ENCODE results near the gene ADRB2.
A peak's percentile ranks its signal among the peaks of the same experiment; 100 is the strongest.

ADRB2 gene

DNA sequence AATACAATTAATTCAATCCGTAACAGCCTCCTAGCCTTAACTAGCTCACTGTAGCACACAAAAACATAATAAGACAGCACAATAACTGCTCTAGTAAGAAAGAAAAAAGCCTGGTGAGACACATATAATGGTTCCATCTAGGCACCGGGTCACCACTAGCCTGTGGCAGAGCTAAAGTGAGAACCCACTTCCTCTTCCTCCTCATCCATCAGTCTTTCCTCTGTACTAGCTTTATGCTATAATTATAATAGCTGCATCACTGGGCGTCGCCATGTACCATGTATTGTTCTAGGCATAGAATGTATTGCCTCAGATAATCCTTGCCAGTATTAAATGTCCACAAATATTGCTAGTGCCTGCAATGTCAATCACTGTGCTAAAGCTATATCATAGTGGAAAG is 23.1 kb downstream of the ADRB2 start:
- H3K4me3 Mint-ChIP-seq: no peak overlapping the region
- no peaks in the 10 kb centered on the region for H3K27me3 Mint-ChIP-seq
- H3K9me3 Mint-ChIP-seq: peaks cover 6% of the 10 kb centered on the region
- peaks cover 57% of the 10 kb centered on the region for H3K4me1 Mint-ChIP-seq (ENCODE audit: low read depth)
- peak overlapping the region; percentile 10 for H3K27ac Mint-ChIP-seq
- peaks cover 6% of the 10 kb centered on the region for H3K36me3 Mint-ChIP-seq (ENCODE audit: low read depth)

DNA sequence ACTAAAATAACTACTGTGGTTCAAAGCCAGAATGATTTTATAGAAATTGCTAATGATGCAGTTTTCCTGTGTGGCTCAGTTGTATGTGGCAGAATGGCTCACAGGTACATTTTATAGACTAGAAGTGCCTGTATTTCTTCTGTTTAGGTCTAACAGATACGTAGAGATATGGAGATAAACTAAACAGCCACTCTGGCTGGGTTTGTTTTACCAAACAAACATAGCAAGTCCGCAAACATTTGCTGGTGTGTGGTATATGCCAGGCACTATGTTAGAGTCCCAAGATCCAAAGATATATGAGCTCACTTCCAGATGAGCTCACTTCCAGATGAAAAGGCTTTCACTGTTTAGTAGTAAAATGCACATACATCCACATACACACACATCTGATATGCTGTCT is 24.4 kb downstream of the ADRB2 start:
- Mint-ChIP-seq H3K36me3 (ENCODE audit: low read depth) (peaks cover 6% of the 10 kb centered on the region), H3K4me3 (no peak overlapping the region), H3K9me3 (peaks cover 6% of the 10 kb centered on the region), H3K27ac (no peak overlapping the region), H3K27me3 (no peaks in the 10 kb centered on the region), H3K4me1 (ENCODE audit: low read depth) (peaks cover 56% of the 10 kb centered on the region)

DNA sequence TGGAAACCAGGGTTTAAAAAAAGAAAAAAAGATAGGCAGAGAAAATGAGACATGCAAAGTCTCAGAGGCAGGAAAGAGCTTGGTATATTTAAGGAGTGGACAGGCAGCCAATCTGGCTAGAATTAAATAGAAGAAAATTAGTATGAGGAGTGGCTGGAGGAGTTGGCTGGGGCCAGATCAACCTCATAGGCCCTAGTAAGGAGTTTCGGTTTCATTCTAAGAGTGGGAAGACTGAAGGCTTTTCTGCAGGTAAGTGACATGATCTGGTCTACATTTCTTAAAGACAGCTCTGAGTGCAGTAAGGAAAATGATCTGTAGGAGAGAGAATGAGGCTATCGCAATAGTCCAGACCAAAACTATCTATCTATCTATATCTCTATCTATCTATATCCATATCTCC is 27.5 kb downstream of the ADRB2 start:
- Mint-ChIP-seq H3K4me3 (no peak overlapping the region), H3K27me3 (no peaks in the 10 kb centered on the region), H3K9me3 (no peaks in the 10 kb centered on the region), H3K27ac (no peak overlapping the region), H3K4me1 (ENCODE audit: low read depth) (peaks cover 51% of the 10 kb centered on the region), H3K36me3 (ENCODE audit: low read depth) (no peaks in the 10 kb centered on the region)

DNA sequence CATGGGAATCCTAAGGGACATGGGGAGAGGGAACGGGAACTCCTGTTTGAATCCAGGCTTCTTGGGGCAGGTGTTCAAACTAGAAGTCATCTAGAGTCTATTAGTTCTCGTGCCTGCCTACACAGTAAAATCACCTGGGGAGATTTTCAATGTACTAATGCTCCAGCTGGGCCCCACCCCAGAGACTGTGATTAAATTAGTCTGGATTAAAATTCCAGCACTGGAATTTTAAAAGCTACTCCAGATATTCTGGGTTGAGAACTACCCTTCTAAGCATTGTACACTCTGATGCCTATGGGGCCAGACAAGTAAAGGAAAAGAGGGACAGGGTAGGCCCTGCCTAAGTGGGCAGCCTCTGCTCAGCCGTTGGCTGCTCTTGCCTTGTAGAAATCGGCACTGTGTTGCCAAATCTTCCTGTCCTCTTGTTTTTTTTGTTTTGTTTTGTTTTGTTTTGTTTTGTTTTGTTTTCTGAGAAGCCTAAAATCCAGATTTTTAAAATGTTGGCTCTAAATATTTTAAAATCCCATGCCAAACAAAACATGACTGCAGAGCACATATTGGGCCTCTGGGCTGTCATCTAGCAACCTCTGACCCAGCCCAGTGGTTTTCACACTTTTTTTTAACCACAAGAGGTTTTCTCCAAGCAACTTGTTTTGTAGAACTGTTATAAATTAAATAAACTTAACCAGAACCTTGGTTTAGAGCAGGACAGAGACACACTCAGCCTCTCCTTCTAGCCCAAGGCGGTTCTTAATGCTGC is 29.0 kb downstream of the ADRB2 start:
- H3K27ac Mint-ChIP-seq: no peak overlapping the region
- H3K27me3 Mint-ChIP-seq: no peaks in the 10 kb centered on the region
- H3K9me3 Mint-ChIP-seq: no peaks in the 10 kb centered on the region
- H3K36me3 Mint-ChIP-seq (ENCODE audit: low read depth): no peaks in the 10 kb centered on the region
- no peak overlapping the region for H3K4me3 Mint-ChIP-seq
- H3K4me1 Mint-ChIP-seq (ENCODE audit: low read depth): peaks cover 47% of the 10 kb centered on the region

DNA sequence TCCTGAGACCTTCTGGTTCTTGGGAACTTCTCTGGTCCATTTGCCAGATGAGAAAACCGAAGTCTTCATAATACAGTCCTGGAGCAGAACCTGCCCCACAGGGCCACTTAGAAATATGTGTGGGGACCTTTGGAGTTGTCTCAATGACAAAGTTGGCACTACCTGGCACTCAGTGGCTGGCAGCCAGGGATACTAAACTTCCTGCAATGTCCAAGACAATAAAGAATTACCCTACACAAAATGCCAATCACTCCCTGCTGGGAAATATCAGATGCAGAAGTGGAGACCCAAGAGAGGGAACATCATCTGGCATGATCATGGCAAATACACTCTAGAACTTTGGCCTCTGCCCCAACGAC is 29.6 kb downstream of the ADRB2 start:
- Mint-ChIP-seq H3K27ac (no peak overlapping the region), H3K36me3 (ENCODE audit: low read depth) (no peaks in the 10 kb centered on the region), H3K4me3 (no peak overlapping the region), H3K9me3 (no peaks in the 10 kb centered on the region), H3K27me3 (no peaks in the 10 kb centered on the region), H3K4me1 (ENCODE audit: low read depth) (peaks cover 46% of the 10 kb centered on the region)

DNA sequence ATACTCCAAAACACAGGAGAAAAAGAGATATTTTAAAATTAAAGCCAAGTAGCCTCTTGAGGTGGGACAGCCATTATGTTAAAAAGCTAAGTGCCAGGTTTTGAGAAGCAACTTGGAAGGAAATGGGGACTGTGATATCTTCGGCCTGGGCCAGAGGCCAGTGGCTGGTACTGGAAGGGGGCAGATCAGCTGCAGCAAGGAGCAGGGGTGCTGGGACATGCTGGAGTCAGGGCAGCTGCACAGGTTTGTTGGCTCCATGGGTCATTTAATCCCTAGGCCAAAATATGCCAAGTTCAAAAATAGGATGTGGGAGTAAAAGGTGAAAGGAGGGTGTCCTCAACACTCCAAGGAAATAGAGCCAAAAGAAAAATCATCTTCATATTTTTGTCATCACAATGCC is 30.0 kb downstream of the ADRB2 start:
- Mint-ChIP-seq H3K4me3 (no peak overlapping the region), H3K9me3 (no peaks in the 10 kb centered on the region), H3K4me1 (ENCODE audit: low read depth) (peaks cover 48% of the 10 kb centered on the region), H3K36me3 (ENCODE audit: low read depth) (no peaks in the 10 kb centered on the region), H3K27ac (no peak overlapping the region), H3K27me3 (no peaks in the 10 kb centered on the region)

DNA sequence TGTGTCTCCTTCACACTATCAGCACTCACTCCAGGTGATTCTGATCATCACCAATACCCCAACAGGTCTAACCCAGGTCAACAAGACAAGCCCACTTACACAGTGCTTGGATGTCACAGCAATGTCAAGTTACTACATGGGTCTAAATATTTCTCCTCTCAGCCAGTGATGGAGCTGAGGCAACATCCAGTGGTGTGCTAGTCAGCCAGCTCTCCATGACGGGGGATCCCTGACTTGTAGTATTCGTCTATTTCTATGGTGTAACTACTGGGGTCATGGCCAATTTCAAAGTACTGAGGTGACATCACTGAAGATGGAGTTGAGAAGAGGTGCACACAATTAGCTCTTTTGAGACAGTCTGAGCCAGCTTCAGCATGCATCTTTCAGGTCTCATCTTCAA is 31.1 kb downstream of the ADRB2 start:
- Mint-ChIP-seq H3K36me3 (ENCODE audit: low read depth) (no peaks in the 10 kb centered on the region), H3K4me1 (ENCODE audit: low read depth) (peaks cover 48% of the 10 kb centered on the region), H3K9me3 (no peaks in the 10 kb centered on the region), H3K27ac (no peak overlapping the region), H3K27me3 (no peaks in the 10 kb centered on the region), H3K4me3 (no peak overlapping the region)

DNA sequence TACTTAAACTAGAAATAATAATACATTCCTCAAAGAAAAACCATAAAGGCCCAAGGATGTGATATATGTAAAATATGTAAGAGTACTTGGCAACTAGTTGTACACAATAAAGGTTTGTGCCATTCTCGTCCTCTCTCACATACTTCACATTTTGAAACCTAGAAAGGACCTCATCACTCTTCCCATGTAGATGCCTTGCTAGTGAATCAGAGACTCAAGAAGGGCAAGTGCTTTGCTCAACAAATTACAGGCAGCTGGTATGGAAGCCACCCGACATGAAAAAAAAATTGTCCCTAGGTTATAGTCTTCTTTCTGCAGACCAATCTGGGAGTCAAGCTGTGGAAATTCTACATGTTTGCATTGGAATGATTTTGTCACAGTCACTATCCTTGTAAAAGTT is 31.7 kb downstream of the ADRB2 start:
- no peaks in the 10 kb centered on the region for H3K27me3 Mint-ChIP-seq
- no peak overlapping the region for H3K4me3 Mint-ChIP-seq
- no peaks in the 10 kb centered on the region for H3K9me3 Mint-ChIP-seq
- peaks cover 45% of the 10 kb centered on the region for H3K4me1 Mint-ChIP-seq (ENCODE audit: low read depth)
- no peaks in the 10 kb centered on the region for H3K36me3 Mint-ChIP-seq (ENCODE audit: low read depth)
- H3K27ac Mint-ChIP-seq: no peak overlapping the region

DNA sequence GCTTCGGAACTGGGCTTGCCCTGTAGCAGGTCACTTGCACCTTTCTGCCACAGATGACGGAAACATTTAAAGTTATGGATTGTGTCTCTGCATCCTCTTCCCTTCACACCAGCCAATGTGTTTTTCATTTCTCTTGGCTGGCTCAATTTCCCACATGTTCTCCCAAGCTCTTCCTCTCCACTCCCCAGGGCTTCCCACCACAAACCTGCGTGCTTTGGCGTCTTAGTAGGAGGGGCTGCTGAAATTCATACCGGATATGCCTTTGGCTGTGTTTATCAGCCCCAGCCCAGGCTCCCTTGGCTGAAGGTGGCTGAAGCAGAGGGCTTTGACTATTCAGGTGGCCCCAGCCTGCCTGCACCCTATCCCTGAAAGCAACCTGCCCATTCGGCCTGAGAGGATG is 32.1 kb downstream of the ADRB2 start:
- Mint-ChIP-seq H3K9me3 (no peaks in the 10 kb centered on the region), H3K4me1 (ENCODE audit: low read depth) (peaks cover 41% of the 10 kb centered on the region), H3K36me3 (ENCODE audit: low read depth) (no peaks in the 10 kb centered on the region), H3K27ac (no peak overlapping the region), H3K27me3 (no peaks in the 10 kb centered on the region), H3K4me3 (no peak overlapping the region)

DNA sequence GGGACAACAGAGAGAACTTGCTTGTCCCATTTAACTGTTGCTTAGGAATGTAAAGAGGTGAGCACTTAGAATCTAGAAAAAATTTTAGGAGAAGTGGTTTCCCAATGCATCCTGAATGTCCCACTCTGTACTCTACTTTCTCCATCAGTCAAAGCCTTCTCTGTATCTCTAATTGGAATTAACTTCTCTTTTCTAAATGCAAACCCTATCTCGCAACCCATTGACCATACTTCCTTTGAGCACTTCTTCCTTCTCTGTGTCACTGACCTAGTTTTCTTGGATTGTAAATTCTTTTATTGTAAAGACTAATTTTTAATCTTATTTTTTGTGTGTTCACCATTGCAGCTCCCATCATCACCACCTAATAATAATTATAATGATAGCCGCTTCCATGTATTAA is 33.3 kb downstream of the ADRB2 start:
- Mint-ChIP-seq H3K27ac (no peak overlapping the region), H3K36me3 (ENCODE audit: low read depth) (no peaks in the 10 kb centered on the region), H3K4me3 (no peak overlapping the region), H3K4me1 (ENCODE audit: low read depth) (peaks cover 29% of the 10 kb centered on the region), H3K27me3 (no peaks in the 10 kb centered on the region), H3K9me3 (no peaks in the 10 kb centered on the region)

DNA sequence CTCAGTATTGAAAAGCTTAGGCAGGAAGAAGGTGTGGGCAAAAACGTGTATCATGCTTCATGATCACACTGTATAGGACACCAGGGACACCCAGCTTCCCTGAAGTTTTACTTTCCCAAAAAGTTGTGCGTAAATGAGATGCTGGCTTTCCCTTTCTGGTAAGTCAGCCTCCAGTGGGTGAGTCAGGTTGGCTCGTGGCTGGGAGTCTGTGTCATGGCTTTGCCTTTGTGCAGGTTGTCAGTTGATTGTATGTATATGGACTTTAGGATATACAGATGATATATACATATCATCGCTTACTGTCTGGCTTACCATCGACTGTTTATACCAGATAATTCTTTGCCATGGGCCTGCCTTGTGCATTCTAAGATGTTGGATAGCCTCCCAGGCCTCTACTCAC is 34.2 kb downstream of the ADRB2 start:
- peaks cover 22% of the 10 kb centered on the region for H3K4me1 Mint-ChIP-seq (ENCODE audit: low read depth)
- no peaks in the 10 kb centered on the region for H3K36me3 Mint-ChIP-seq (ENCODE audit: low read depth)
- no peak overlapping the region for H3K27ac Mint-ChIP-seq
- no peaks in the 10 kb centered on the region for H3K27me3 Mint-ChIP-seq
- H3K4me3 Mint-ChIP-seq: no peak overlapping the region
- H3K9me3 Mint-ChIP-seq: no peaks in the 10 kb centered on the region

DNA sequence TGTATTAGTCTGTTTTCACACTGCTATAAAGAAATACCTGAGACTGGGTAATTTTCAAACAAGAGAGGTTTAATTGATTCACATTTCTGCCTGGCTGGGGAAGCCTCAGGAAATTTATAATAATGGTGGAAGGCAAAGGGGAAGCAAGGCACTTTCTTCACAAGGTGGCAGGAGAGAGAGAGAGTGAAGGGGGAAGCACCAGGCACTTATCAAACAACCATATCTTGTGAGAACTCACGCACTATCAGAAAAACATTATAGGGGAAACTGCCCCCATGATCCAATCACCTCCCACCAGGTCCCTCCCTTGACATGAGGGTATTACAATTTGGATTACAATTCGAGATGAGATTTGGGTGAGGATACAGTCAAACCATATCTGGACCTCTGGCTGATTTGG is 34.7 kb downstream of the ADRB2 start:
- H3K27ac Mint-ChIP-seq: no peak overlapping the region
- peaks cover 19% of the 10 kb centered on the region for H3K4me1 Mint-ChIP-seq (ENCODE audit: low read depth)
- H3K27me3 Mint-ChIP-seq: no peaks in the 10 kb centered on the region
- no peaks in the 10 kb centered on the region for H3K9me3 Mint-ChIP-seq
- no peaks in the 10 kb centered on the region for H3K36me3 Mint-ChIP-seq (ENCODE audit: low read depth)
- H3K4me3 Mint-ChIP-seq: no peak overlapping the region

DNA sequence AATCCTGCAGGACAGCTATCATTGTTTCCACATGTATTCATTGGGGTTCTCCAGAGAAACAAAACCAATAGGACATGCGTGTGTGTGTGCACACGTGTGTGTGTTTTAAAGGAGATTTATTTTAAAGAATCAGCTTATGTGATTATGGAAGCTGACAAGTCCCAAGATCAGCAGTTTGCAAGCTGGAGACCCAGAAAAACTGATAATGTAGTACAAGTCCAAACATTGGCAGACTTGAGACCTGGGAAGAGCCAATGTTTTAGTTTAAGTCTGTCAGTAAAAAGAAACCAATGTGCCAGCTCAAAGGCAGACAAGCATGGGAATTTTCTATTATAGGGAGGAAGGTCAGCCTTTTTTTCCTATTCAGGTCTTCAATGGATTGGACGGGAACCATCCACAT is 35.3 kb downstream of the ADRB2 start:
- no peak overlapping the region for H3K27ac Mint-ChIP-seq
- no peak overlapping the region for H3K4me3 Mint-ChIP-seq
- H3K9me3 Mint-ChIP-seq: no peaks in the 10 kb centered on the region
- no peaks in the 10 kb centered on the region for H3K36me3 Mint-ChIP-seq (ENCODE audit: low read depth)
- H3K4me1 Mint-ChIP-seq (ENCODE audit: low read depth): peaks cover 13% of the 10 kb centered on the region
- no peaks in the 10 kb centered on the region for H3K27me3 Mint-ChIP-seq

DNA sequence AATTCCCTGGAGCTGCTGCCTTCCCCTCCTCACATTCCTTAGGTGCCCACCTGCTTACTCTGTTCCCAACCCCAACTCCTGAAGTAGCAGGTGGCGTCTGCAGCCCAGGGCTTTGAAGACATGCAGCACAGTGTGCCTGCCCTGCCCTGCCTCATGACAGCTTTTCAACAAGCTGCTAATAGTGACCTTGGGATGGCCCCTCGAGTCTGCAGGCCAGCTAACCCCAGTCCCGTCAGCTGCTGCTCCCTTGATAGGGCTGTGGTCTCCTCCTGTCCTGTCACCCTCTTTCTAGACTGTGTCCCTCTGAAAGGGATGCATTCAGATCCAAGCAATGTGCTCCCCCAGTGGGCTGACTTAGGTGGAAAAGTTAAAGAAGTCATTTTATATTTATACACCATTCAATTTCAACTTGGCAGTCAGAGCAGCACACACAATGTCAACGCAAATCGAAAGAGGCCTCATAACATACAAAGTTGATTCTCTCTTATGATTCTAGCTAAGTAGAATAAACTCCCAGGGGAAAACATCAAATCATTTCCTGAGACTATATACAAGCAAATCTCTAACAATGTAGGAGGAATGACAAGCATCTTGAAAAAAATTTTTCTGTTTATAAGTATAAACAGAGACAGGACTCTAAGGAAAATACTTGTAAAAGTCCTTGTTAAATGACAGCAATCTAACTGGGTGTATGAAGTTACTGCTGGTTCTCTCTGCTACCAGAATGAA is 37.9 kb downstream of the ADRB2 start:
- H3K9me3 Mint-ChIP-seq: no peaks in the 10 kb centered on the region
- no peaks in the 10 kb centered on the region for H3K27me3 Mint-ChIP-seq
- no peaks in the 10 kb centered on the region for H3K36me3 Mint-ChIP-seq (ENCODE audit: low read depth)
- H3K4me1 Mint-ChIP-seq (ENCODE audit: low read depth): peaks cover 10% of the 10 kb centered on the region
- H3K4me3 Mint-ChIP-seq: no peak overlapping the region
- H3K27ac Mint-ChIP-seq: no peak overlapping the region

DNA sequence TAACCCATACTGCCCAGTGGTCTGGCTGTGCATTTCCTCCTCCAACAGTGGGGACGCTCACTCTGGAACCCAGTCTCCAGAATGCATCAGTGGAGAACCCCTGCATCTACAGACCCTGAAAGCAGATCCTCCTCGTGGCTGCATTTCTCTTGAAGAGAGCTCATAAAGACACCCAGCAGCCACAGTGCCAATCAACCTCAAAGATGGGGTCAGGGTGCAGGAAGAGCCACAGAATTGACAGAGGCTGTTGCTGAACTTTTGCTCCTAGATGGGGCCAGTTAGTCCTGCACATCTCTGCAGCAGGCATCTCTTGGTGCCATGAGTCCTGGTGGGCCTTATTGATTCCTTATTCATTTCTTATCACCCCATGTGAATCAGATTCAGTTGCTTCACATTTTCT is 39.6 kb downstream of the ADRB2 start:
- H3K27ac Mint-ChIP-seq: no peak overlapping the region
- no peaks in the 10 kb centered on the region for H3K27me3 Mint-ChIP-seq
- no peaks in the 10 kb centered on the region for H3K36me3 Mint-ChIP-seq (ENCODE audit: low read depth)
- H3K4me3 Mint-ChIP-seq: no peak overlapping the region
- no peaks in the 10 kb centered on the region for H3K9me3 Mint-ChIP-seq
- H3K4me1 Mint-ChIP-seq (ENCODE audit: low read depth): peaks cover 2% of the 10 kb centered on the region

DNA sequence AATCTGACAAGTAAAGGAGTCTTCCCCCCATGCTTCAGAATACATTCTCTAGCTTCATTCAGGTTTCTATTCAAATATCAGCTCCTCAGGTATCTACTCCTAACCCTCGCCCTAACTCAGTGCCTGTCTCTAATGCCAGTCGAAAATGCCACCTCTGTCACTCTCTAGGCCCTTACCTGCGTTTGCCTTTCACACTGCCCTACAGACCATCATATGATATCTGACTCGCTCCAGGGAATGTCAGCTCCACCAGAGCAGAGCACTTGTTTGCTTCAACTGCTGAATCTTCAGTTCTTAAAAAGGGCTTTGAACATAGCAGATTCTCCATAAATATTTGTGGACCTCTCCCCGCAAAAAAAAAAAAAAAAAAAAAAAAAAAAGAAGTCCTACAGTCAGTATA is 46.7 kb downstream of the ADRB2 start:
- H3K27me3 Mint-ChIP-seq: no peaks in the 10 kb centered on the region
- H3K9me3 Mint-ChIP-seq: no peaks in the 10 kb centered on the region
- no peak overlapping the region for H3K4me3 Mint-ChIP-seq
- H3K36me3 Mint-ChIP-seq (ENCODE audit: low read depth): no peaks in the 10 kb centered on the region
- no peaks in the 10 kb centered on the region for H3K4me1 Mint-ChIP-seq (ENCODE audit: low read depth)
- no peak overlapping the region for H3K27ac Mint-ChIP-seq
